T47D (cell line): ENCODE measurements around the gene JTB.

Source experiments
- DNase-seq, 2 experiments: peaks; one replicate each; pipeline versions ENCODE4 v3.0.0 to v3.0.0-alpha.2; 2011 to 2012; ENCODE audit warnings: low read depth in 1 of 2, low spot score in 1 of 2
- JUND ChIP-seq: IDR thresholded peaks from 2 replicates; pipeline ENCODE4 v1.6.1; 2012; ENCODE audit warnings: low read depth
- in situ Hi-C: cut with HindIII; loops from 2 replicates; pipeline ENCODE4 v1.10.0; 2016; ENCODE audit warnings: low sequenced_read_pairs, low pct_unique_long_range_greater_than_20kb

Gene JTB

DNA sequence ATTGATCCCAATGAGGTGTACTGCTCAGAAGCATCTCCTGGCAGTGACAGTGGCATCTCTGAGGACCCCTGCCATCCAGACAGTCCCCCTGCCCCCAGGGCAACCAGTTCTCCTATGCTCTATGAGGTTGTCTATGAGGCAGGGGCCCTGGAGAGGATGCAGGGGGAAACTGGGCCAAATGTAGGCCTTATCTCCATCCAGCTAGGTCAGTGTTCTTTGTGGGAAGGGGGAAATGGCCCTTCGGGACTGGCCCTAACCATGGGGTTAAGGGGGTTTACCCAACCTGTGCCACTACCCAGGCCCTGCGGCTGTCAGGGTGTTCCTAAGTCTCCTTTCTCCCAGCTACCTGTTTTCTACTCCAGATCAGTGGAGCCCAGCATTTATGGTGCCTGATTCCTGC lies 8.5 kb downstream of the JTB start:
- in situ Hi-C loops, result no loop called here
- DNase-seq, result no peak
- no peak for TF ChIP-seq JUND

DNA sequence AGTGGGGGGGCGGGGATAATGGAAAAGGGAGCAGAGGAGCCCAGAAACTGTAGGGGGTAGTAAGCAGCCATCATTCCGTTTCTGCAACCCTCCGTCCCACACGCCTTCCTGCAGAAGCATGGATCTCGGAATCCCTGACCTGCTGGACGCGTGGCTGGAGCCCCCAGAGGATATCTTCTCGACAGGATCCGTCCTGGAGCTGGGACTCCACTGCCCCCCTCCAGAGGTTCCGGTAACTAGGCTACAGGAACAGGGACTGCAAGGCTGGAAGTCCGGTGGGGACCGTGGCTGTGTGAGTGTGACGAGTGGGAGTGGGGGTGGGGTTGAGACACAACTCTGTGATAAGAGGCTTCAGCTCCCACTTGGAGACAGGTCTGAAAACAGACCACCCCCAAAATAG lies 9.1 kb downstream of the JTB start:
- in situ Hi-C loops, result no loop called here
- no peak for TF ChIP-seq JUND
- peak in 1 of 2 experiments; percentile 44 for DNase-seq

DNA sequence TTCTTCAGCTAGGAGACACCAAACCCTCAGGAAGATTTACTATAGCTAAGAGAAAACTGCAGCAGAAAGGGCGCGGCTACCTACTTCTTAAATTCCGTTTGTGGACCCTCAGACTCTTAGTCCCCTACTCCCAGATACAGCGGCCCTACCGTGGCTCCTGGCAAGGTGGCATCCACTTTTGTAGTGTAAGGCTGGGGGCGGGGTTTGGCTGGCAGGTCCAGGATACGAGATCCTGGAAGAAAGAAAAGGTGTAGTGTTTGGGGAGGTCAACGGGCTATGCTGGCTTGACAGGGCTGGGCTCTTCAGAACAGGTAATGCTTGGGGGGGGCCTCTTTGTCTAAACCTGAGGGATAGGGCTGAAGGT lies 9.5 kb downstream of the JTB start:
- no peak for TF ChIP-seq JUND
- in situ Hi-C loops, result no loop called here
- peak; percentile 65 to 96 for DNase-seq

DNA sequence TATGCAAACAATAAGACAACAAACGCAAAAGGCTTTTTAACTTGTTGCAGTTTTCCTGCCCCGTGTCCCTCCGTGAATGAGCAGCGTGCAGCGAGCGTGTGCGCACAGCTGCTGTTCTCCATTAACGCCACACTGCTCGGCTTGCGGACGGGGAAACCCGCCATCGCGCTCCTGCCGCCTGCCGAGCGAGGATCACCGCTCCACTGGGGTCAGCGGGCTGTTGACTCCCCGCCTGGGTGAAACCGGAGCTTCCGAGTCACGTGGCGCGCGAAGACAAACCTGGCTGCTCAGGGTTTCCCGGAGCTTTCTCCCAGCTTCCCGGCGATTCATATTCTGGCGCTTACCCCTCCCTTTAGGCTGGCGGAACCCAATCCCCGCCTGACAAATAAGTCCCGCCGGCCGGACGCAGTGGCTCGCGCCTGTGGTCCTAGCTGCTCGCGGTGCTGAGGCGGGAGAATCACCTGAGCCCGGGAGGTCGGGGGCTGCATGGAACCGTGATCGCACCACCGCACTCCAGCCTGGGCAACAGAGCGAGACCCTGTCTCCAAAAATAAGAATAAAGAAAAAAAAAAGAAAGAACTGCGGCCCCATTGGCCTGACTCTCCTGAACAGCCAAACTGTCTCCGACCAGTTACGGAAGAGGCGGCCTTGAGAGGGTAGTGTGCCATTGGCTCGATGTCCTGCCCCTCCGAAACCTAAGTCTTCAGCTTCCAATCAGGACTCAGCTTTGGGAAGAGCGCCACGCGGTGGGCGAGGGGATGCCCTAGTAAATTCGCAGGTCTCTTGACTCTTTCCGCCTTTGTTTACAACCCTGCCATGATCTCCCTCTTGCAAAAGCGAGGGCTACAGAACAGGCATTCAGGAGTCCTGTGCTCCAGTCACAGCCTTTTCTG lies 10.1 kb downstream of the JTB start, which contains the start of gene CREB3L4:
CREB3L4 (plus strand) TSS at position 796 of the 893 bp plus-strand sequence. CDS start 624 bp downstream, outside the sequence.
- no peak for TF ChIP-seq JUND
- DNase-seq, result peak; percentile 76 to 99
- in situ Hi-C loops, result no loop called here

DNA sequence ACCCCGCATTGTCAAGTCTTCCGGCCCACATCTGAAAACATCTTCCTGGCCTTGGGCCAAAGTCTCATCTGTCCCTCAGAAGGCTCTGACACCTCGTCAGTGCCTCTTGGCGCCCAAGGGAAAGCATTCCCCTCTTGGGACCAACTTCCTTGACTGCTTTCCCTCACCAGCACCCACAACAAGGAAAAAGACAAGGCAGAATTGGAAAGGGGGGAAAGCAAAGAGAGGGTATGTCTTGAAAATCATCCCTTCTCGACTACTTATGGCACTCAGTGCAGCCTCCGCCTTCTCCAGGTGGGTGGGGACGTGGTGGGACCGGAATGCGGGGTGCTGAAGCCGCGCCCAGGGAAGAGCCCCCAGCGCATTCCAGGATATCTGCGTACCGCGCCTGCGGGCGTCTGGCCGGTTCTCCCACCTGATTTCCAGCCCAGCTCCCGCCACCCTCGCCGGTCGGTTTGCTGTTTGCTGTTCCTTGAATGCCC lies 13.6 kb downstream of the JTB start:
- DNase-seq, result peak; percentile 55 to 98
- in situ Hi-C loops, result no loop called here
- peak; percentile 72; the same call in 1 of the 2 replicates for TF ChIP-seq JUND

DNA sequence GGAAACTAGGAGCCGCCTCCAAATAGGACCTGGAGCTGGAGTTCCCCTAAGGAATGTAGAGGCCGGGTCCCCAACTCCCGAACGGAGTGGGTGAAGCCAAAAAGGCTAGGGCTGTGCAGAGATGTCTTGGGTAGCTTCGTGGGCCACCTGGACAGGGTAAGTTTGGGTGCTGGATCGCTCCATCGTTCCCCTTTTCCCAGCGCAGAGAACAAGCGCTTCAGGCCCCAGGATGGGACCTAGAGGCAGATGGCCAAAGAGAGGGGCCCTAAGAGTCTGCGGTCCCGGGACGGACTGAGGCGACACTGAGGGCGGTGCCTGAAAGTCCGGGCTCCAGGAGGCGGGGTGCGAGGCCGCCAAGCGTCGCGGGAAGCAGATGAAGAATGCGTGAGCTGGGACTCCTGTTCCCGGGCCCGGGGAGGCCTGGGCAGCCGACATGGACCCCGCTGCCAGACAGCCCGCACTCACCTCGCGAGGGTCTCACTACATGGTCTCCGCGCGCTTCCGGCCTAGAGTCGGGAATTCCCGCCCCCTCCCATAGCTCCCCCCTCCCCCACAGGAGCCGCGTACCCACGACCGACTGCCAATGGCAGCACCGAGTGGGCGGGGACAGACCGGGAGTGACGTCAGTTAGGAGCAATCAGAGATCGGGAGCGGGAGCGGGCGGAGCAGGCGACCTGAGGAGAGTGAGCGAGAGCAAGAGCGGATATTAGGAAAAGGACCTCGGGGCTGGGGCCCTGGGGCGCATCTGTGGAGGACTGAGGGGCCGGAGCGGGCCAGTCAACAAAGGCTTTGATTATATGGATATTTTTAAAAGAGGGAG lies 14.2 kb downstream of the JTB start, which contains the start of gene SLC39A1:
SLC39A1 (minus strand) TSS at position 508 of the 820 bp plus-strand sequence. CDS start 822 bp downstream, outside the sequence.
- in situ Hi-C loops, result no loop called here

DNA sequence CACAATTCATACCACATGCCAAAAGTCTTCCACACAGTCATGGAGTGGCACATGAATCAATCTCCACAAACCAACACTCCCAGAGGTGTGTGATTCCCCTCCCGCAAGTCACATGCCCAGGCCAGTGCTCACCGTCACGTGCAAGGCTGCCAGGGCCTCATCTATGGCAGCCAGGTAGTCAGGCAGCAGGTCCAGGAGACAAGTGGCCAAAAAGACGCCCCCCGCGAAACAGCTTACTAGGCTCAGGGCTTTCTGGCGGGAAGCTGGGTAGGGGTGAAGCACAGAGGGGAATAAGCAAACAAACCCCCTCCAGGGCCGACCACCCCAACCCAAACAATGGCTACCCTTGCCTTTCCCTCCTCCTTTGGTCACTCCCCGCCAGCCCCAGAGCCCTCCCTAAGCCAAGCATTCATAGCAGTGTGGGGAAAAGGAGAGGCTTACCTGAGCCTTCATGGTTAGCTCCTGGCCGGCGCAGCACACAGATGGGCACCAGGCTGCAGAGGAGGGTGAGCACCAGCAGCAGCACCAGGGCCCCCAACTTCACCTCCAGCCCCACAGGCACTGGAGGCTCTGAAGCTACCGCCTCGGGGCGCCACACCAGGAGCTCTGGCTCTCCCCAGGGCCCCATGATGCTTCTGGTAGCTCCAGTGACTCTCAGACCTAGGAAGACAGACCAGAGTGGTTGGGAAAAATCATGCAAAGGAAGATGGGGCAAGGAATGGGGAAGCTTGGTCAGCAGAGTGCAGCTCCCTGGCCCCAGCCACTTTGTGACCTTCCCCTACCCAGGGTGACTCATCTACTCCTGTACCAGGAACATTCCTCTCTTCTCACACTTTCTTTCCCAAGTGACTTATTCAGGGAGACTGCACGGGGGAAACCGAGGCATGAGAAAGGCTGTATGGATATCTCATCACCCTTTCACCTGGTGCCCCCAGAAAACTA lies 15.1 kb downstream of the JTB start:
- TF ChIP-seq JUND, result no peak
- peak in 1 of 2 experiments; percentile 60 for DNase-seq

More for the DNA sequence above, 14.2 kb downstream of the JTB start, which contains the start of gene SLC39A1:
- TF ChIP-seq JUND, result no peak
- DNase-seq, result peak; percentile 88 to 99

DNA sequence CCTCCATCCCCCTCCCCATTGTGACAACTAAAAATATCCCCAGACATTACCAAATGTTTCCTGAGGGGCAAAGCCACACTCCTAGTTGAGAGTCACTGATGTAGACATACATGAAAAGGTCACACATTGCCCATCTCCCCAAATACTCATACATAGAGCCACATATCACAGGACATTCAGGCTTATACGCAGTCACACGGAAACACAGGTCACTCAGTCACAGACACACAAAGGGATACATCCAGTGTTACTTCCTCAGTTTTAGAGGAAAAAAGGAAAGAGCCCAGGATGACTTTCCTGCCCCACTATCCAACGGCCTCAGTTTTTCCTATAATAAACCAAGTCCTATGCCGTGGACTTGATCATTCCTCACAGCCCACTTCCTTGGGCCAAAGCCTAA lies 16.1 kb downstream of the JTB start:
- TF ChIP-seq JUND, result no peak
- in situ Hi-C loops, result no loop called here
- DNase-seq, result no peak

More for the DNA sequence above, 15.1 kb downstream of the JTB start:
- in situ Hi-C loops, result no loop called here

DNA sequence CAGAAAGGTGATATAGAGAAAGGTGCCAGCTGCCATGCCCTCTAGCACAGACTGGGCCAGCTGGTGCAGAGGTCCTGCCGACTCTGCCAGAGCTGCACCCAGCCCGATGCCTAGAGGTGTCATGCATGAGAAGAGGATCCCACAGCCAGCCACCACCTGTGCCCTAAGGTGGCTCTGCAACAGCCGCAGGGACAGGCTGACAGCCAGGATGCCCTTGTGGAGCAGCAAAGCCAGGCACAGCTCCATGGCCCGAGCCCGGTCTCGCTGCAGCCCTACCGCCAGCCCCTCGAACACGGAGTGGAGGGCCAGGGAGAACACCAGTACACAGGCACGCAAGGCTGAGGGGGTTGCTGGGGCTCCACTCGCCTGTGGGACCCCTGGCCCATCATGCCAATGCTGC lies 17.3 kb downstream of the JTB start:
- in situ Hi-C loops, result no loop called here

DNA sequence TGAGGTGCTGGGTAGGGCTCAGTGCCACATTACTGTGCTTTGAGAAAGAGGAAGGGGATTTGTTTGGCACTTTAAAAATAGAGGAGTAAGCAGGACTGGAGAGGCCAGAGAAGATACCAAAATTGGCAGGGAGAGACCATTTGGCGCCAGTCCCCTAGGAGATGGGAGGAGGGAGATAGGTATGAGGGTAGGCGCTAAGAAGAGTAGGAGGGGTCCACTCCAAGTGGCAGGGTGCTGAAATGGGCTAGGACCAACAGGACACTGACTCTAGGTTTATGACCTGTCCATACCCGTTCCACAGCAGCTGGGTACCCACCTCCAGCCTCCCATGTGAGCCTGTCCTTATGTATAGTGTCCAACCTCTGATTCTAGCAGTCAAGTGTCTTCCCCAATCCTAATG lies 18.0 kb downstream of the JTB start:
- no peak for TF ChIP-seq JUND
- in situ Hi-C loops, result no loop called here
- DNase-seq, result no peak

More for the DNA sequence above, 17.3 kb downstream of the JTB start:
- TF ChIP-seq JUND, result no peak
- no peak for DNase-seq

DNA sequence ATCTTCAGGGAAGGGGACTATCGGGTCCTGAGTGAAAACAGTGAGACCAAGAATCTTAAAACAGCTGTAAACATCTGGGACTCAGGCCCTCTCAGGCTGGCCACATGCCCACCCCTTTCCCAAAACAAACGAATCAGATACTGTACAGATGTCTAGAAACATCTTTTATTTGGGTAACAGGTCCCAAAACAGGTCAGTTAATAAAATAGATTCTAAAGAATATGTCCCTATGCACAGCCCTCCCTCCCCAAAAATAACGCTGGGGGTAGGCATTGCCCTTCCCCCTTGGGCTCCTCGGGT lies 18.6 kb downstream of the JTB start:
- no peak for TF ChIP-seq JUND
- in situ Hi-C loops, result no loop called here
- no peak for DNase-seq
